NT2/D1 (cell line): ENCODE measurements around the gene HENMT1.
"Not testable (repeated sequence)": the region's sequence is repeated elsewhere in the genome, so short reads cannot be mapped to it uniquely, and the experiment has no call there.

Experiments
- SUZ12 ChIP-seq: IDR thresholded peaks from 2 replicates; pipeline ENCODE4 v1.6.1; 2011; ENCODE audit not compliant: insufficient read length, insufficient read depth; ENCODE audit errors: extremely low read depth
- YY1 ChIP-seq: IDR thresholded peaks from 2 replicates; pipeline ENCODE4 v1.6.1; 2011; ENCODE audit not compliant: insufficient read length, insufficient read depth
- ZNF274 ChIP-seq: IDR thresholded peaks from 2 replicates; pipeline ENCODE4 v1.6.1; 2011; ENCODE audit warnings: mild to moderate bottlenecking, low read depth, low read length

DNA sequence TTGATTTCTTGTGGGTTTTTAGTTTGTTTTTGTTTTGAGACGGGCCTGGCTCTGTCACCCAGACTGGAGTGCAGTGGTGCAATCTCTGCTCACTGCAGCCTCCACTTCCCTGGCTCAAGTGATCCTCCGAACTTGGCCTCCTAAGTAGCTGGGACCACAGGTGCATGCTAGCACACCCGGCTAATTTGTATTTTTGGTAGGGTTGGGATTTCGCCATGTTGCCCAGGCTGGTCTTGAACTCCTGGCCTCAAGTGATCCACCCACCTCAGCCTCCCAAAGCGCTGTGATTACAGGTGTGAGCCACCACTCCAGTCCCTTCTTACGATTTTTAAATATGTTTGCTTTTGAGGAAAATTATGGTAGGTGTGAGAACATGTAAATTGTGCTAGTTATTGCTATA, 41.2 kb upstream of the HENMT1 start:
- not testable (repeated sequence) for TF ChIP-seq ZNF274, SUZ12, YY1
